Activated naive CD8-positive, alpha-beta T cell treated with anti-CD3 and anti-CD28 coated beads, Interleukin-2, amount 50 U/mL, for 24 hours (primary cell): ENCODE results near the gene CCL23.
"Not testable (repeated sequence)": the region's sequence is repeated elsewhere in the genome, so short reads cannot be mapped to it uniquely, and the experiment has no call there.

Source experiments
- ATAC-seq: fragments of 150-1000 bp; cut with Tn5 transposase; one replicate; pipeline ENCODE4 v1.10.0; 2021
- DNase-seq: peaks from one replicate; pipeline ENCODE4 v3.0.0; 2021
- H3K27ac Mint-ChIP-seq: one replicate; pipeline ENCODE4 v1.8.0; 2021; ENCODE audit warnings: mild to moderate bottlenecking, mixed read lengths
- H3K27me3 Mint-ChIP-seq: one replicate; pipeline ENCODE4 v1.8.0; 2021; ENCODE audit warnings: mixed read lengths
- H3K36me3 Mint-ChIP-seq: one replicate; pipeline ENCODE4 v1.8.0; 2021; ENCODE audit warnings: low read depth, mixed read lengths
- H3K4me1 Mint-ChIP-seq: one replicate; pipeline ENCODE4 v1.8.0; 2021; ENCODE audit warnings: mixed read lengths
- H3K4me3 Mint-ChIP-seq: one replicate; pipeline ENCODE4 v1.8.0; 2021; ENCODE audit warnings: mild to moderate bottlenecking, moderate library complexity, mixed read lengths
- H3K9me3 Mint-ChIP-seq: one replicate; pipeline ENCODE4 v1.8.0; 2021; ENCODE audit warnings: mixed read lengths

CCL23 gene

GRCh38 chr17:36024106-36024869, 6.5 kb upstream of the CCL23 start:
- no peak overlapping the region for H3K27ac Mint-ChIP-seq
- no peaks in the 10 kb centered on the region for H3K36me3 Mint-ChIP-seq
- peaks cover 31% of the 10 kb centered on the region for H3K27me3 Mint-ChIP-seq
- no peak overlapping the region for H3K4me3 Mint-ChIP-seq
- no peak for DNase-seq
- no peaks in the 10 kb centered on the region for H3K4me1 Mint-ChIP-seq
- no peaks in the 10 kb centered on the region for H3K9me3 Mint-ChIP-seq
- no peak for ATAC-seq

GRCh38 chr17:36019423-36019822, 1.7 kb upstream of the CCL23 start:
- Mint-ChIP-seq H3K27me3 (peaks cover 35% of the 10 kb centered on the region), H3K9me3 (no peaks in the 10 kb centered on the region)

GRCh38 chr17:36016555-36016954, 1.2 kb downstream of the CCL23 start:
- Mint-ChIP-seq H3K27me3 (peaks cover 31% of the 10 kb centered on the region), H3K4me1 (peaks cover 4% of the 10 kb centered on the region), H3K4me3 (no peak overlapping the region), H3K27ac (no peak overlapping the region), H3K9me3 (no peaks in the 10 kb centered on the region), H3K36me3 (no peaks in the 10 kb centered on the region)
- ATAC-seq (no peak), DNase-seq (no peak)

More at GRCh38 chr17:36019423-36019822, 1.7 kb upstream of the CCL23 start:
- no peak for ATAC-seq
- Mint-ChIP-seq H3K4me1 (peaks cover 4% of the 10 kb centered on the region), H3K4me3 (no peak overlapping the region), H3K27ac (no peak overlapping the region), H3K36me3 (no peaks in the 10 kb centered on the region)
- DNase-seq: no peak

DNA sequence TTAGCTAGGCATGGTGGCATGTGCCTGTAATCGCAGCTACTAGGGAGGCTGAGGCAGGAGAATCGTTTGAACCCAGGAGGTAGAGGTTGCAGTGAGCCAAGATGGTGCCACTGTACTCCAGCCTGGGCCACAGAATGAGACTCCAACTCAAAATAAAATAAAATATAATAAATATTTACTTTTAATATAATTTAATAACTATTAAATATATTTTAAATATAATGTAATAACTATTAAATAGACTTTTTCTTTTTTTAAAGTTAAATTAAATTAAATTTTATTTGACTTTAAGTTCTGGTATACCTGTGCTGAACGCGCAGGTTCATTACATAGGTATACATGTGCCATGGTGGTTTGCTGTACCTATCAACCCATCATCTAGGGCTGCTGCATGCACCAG, 1.9 kb downstream of the CCL23 start:
- H3K4me3 Mint-ChIP-seq, H3K9me3 Mint-ChIP-seq, ATAC-seq, H3K36me3 Mint-ChIP-seq, DNase-seq, H3K27ac Mint-ChIP-seq, H3K4me1 Mint-ChIP-seq: not testable (repeated sequence)
- peaks cover 26% of the 10 kb centered on the region for H3K27me3 Mint-ChIP-seq

GRCh38 chr17:36014946-36015345, 2.8 kb downstream of the CCL23 start:
- Mint-ChIP-seq H3K4me1 (peaks cover 4% of the 10 kb centered on the region), H3K27ac (no peak overlapping the region), H3K9me3 (no peaks in the 10 kb centered on the region), H3K27me3 (peaks cover 16% of the 10 kb centered on the region), H3K36me3 (no peaks in the 10 kb centered on the region), H3K4me3 (no peak overlapping the region)
- ATAC-seq (no peak), DNase-seq (no peak)

DNA sequence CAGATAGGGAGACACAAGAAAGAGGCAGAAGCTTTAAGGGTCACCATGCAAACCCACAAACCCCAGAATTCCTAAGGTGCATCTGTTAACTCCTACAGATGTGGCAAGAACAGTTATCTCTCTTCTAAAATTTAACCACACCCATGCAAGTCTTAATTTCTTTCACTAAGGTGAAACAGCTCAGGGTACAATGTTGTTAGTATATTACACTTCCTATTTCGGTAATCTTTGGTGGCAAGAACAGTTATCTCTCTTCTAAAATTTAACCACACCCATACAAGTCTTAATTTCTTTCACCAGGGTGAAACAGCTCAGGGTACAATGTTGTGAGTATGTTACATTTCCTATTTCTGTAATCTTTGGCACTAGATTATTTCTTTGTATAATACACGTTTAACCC, 6.6 kb downstream of the CCL23 start:
- DNase-seq (no peak), ATAC-seq (no peak)
- Mint-ChIP-seq H3K27ac (no peak overlapping the region), H3K36me3 (peaks cover 2% of the 10 kb centered on the region), H3K4me3 (no peak overlapping the region), H3K27me3 (peaks cover 7% of the 10 kb centered on the region), H3K4me1 (no peaks in the 10 kb centered on the region), H3K9me3 (peaks cover 5% of the 10 kb centered on the region)

GRCh38 chr17:36008998-36009665, 8.6 kb downstream of the CCL23 start:
- Mint-ChIP-seq H3K4me1 (peaks cover 8% of the 10 kb centered on the region), H3K36me3 (peaks cover 2% of the 10 kb centered on the region), H3K4me3 (no peak overlapping the region), H3K9me3 (peaks cover 5% of the 10 kb centered on the region), H3K27me3 (peaks cover 6% of the 10 kb centered on the region), H3K27ac (no peak overlapping the region)
- no peak for DNase-seq
- ATAC-seq: no peak

DNA sequence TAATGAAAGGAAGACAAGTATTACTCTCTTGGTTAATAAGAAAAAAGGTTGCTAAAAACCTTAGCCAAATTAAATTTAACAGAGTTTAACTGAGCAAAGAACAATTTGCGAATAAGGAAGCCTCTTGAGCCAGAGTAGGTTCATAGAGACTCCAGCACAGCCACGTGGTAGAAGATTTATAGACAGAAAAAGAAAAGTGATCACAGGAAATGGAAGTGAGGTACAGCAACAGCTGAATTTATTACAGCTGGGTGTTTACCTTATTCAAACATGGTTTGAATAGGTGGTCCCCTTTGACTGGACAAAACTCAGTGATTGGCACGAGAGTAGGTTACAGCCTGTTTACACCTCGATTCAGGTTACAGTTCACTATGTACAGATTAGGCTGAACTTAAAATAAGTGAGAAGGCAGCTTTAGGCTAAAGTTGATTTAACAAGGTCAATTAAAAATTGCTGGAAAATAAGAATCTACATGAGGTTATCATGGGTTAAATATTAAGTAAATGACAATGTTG, 13.1 kb downstream of the CCL23 start:
- H3K36me3 Mint-ChIP-seq: peaks cover 2% of the 10 kb centered on the region
- peaks cover 4% of the 10 kb centered on the region for H3K27me3 Mint-ChIP-seq
- DNase-seq: no peak
- ATAC-seq: no peak
- H3K9me3 Mint-ChIP-seq: peaks cover 5% of the 10 kb centered on the region
- H3K27ac Mint-ChIP-seq: no peak overlapping the region
- H3K4me3 Mint-ChIP-seq: no peak overlapping the region
- H3K4me1 Mint-ChIP-seq: peaks cover 15% of the 10 kb centered on the region

GRCh38 chr17:36002631-36003030, 15.1 kb downstream of the CCL23 start:
- H3K27ac Mint-ChIP-seq: no peak overlapping the region
- no peak overlapping the region for H3K4me3 Mint-ChIP-seq
- H3K9me3 Mint-ChIP-seq: no peaks in the 10 kb centered on the region
- peaks cover 19% of the 10 kb centered on the region for H3K4me1 Mint-ChIP-seq
- no peak for DNase-seq
- peaks cover 2% of the 10 kb centered on the region for H3K36me3 Mint-ChIP-seq
- H3K27me3 Mint-ChIP-seq: peaks cover 4% of the 10 kb centered on the region
- ATAC-seq: no peak

DNA sequence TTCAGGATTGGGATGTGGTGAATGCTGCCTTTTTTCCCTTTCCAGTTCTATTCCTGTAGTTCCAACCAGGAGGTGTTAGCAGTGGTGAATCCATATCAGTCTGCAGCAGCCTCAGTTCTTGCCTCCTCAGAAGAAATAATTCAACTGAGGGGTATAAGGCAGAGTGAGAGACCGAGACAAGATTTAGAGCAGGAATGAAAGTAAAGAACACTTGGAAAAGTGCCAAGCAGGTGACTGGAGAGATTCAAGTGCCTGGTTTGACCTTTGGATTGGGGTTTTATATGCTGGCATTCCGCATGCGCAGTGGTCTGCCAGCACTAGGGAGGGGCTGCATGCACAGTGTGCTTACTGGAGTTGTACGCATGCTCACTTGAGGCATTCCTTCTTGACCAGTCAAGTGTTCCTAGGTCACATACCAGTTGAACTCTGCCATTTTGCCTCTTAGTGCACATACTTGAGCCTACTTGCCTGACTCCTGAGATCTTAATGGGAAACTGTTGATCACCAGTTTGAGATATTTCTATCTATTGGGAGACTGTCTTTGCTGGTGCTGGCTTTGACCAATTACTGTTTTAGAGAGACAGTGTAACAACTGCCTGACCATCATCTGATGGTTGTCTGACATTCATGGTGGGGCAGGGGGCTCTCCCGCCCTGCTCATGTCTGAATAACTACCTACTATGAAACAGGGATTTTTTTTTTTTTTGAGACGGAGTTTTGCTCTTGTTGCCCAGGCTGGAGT, 15.7 kb downstream of the CCL23 start:
- Mint-ChIP-seq H3K4me3 (no peak overlapping the region), H3K27me3 (peaks cover 4% of the 10 kb centered on the region), H3K4me1 (peaks cover 19% of the 10 kb centered on the region), H3K9me3 (no peaks in the 10 kb centered on the region), H3K36me3 (no peaks in the 10 kb centered on the region), H3K27ac (no peak overlapping the region)
- ATAC-seq (no peak), DNase-seq (no peak)

DNA sequence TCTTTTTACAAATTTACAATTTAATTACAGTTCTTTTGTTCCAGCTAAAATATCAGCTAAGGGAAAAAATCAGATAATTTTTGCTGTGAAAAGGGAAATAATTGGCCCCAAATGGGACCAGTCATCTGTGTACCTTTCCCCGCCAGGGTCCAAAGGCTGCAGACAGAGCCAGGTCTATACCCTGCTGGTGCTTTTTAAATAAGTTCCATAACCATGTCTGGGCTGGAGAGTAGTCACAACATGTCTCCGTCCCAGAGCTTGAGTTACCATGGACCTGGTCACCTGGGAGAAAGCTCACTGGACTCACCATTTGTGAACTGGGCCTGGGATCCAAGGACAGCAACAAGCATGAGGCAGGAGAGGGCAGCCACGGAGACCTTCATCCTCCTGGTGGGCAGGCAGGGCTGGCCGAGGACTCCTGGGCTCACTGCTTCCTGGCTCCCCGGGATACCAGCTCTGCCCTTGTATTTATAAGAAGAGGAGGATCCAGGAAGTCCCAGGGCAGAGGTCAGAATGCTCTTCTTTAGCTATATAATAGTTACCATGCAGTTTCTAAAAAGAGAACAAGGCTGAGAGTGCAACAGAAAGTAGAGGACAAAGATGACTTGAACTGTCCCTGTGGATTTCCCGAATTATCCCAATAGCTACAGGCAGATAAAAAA, 16.5 kb downstream of the CCL23 start, which contains the start of gene CCL15:
CCL15 (minus strand) TSS at position 444 of the 662 bp plus-strand sequence; CDS start at position 383, 61 bp downstream.
- DNase-seq: no peak

DNA sequence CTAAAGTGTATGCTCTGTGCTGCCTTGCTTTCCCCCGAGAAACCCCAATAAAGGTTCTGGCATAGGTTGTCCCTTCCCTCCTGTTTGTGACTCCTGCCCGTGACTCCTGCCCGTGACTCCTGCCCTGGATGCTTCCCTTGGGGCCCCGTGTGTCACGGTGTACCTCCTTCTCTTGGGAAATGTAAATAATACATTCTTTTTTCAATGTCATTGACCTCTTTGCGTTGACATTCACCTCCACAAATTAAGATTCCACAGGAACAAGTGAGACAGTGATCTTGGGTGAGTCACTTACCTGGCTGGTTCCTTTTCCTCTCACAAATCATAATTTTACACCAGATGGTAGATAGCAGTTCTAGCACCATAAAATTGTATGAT, 17.1 kb downstream of the CCL23 start:
- H3K27ac Mint-ChIP-seq: no peak overlapping the region
- DNase-seq (no peak), ATAC-seq (no peak)
- peaks cover 4% of the 10 kb centered on the region for H3K27me3 Mint-ChIP-seq
- no peaks in the 10 kb centered on the region for H3K36me3 Mint-ChIP-seq
- H3K4me3 Mint-ChIP-seq: no peak overlapping the region
- no peaks in the 10 kb centered on the region for H3K9me3 Mint-ChIP-seq
- H3K4me1 Mint-ChIP-seq: peaks cover 23% of the 10 kb centered on the region

More for the DNA sequence above, 16.5 kb downstream of the CCL23 start, which contains the start of gene CCL15:
- peaks cover 4% of the 10 kb centered on the region for H3K27me3 Mint-ChIP-seq
- H3K9me3 Mint-ChIP-seq: no peaks in the 10 kb centered on the region
- no peaks in the 10 kb centered on the region for H3K36me3 Mint-ChIP-seq
- no peak within 1 kb of the TSS for H3K4me3 Mint-ChIP-seq
- no peak for ATAC-seq
- H3K27ac Mint-ChIP-seq: no peak within 1 kb of the TSS
- peaks cover 22% of the 10 kb centered on the region for H3K4me1 Mint-ChIP-seq

- Mint-ChIP-seq H3K4me1 (peaks cover 13% of the 10 kb centered on the region), H3K27ac (no peak overlapping the region), H3K27me3 (peaks cover 11% of the 10 kb centered on the region), H3K4me3 (no peak overlapping the region), H3K36me3 (no peaks in the 10 kb centered on the region), H3K9me3 (no peaks in the 10 kb centered on the region)
- ATAC-seq (no peak), DNase-seq (no peak)
Measured at GRCh38 chr17:35998756-35999155, 19.0 kb downstream of the CCL23 start.

- no peak overlapping the region for H3K27ac Mint-ChIP-seq
- no peaks in the 10 kb centered on the region for H3K9me3 Mint-ChIP-seq
- DNase-seq (no peak), ATAC-seq (no peak)
- H3K4me1 Mint-ChIP-seq: peaks cover 12% of the 10 kb centered on the region
- peaks cover 11% of the 10 kb centered on the region for H3K27me3 Mint-ChIP-seq
- H3K36me3 Mint-ChIP-seq: no peaks in the 10 kb centered on the region
- H3K4me3 Mint-ChIP-seq: no peak overlapping the region
Measured at GRCh38 chr17:35998018-35998545, 19.7 kb downstream of the CCL23 start.
